CD4-positive, alpha-beta T cell treated with Interleukin-15 for 4 hours (primary cell): ENCODE results near the gene NHSL2.
"Not testable (repeated sequence)": the region's sequence is repeated elsewhere in the genome, so short reads cannot be mapped to it uniquely, and the experiment has no call there.

Source experiments
- DNase-seq: peaks from one replicate; pipeline ENCODE4 v3.0.0-alpha.2; 2020; ENCODE audit warnings: low spot score

Gene NHSL2

DNA sequence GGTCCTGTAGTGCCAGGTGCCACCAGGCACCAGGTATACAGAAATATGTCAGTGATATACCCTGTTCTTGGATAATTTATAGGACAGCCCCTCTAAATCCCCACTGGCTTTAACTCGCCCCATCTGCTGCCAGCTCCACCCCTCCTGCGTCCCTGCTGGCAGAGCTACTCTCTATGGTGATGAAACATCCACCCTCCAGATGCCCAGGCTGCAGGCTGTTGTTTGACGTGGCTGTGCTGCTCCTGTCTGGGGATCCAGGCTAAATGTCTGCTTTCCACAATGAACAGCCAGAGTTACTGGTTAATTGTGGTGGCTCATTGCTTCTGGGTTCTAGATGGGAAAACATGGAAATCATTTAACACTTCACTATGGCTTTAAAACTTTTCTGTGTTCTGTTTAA, 12.9 kb downstream of the NHSL2 start:
- DNase-seq: no peak

DNA sequence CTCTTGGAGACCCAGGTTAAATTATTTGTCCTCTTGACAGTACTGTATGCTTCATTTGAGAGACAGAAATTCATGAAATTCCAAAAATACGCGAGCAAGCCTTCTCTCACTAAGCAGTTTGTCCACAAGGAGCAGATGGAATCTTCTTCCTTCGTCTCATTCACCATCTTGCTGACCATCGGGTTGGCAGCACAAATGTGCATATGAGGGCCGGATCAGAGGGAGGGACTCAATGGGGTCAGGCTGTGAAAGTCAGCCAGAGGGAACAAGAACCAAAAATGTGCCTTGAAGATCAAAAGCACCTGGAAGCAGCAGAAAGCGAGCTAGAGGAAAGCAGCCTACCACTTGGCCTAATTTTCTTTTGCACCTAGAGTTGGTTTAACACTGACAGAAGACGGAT, 16.4 kb downstream of the NHSL2 start:
- no peak for DNase-seq

DNA sequence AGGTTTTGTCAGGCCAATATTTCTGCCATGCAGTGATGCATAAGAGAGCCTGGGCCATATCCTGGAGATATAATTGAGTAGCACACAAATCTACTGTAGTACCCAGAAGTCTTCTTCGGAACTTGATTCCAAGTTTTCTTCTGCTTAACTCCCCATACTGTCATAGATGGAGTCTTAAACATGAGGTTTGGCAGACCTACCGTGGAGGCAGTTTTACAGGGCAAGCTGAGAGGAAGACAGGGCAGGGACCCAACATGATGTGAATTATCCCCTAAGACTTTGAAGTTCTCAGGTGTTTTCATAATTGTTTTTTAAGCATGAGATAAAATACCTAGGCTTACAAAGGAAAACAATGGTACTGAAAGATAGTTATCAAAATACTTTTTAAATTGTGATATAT, 18.2 kb downstream of the NHSL2 start:
- no peak for DNase-seq

DNA sequence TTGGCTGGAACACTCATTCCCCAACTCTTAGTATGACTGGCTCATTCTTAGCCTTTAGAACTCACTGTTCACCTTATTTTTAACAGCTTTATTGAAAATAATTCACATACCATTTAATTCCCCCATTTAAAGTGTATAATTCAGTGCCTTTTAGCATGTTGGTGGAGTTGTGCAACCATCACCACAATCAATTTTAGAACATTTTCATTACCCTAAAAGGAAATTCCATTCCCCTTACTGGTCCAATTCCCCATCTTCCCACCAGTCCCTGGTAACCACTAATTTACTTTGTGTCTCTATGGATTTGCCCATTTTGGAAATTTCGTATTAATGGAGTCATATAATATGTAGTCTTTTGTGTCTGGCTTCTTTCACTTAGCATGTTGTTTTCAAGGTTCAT, 19.7 kb downstream of the NHSL2 start:
- DNase-seq: no peak

DNA sequence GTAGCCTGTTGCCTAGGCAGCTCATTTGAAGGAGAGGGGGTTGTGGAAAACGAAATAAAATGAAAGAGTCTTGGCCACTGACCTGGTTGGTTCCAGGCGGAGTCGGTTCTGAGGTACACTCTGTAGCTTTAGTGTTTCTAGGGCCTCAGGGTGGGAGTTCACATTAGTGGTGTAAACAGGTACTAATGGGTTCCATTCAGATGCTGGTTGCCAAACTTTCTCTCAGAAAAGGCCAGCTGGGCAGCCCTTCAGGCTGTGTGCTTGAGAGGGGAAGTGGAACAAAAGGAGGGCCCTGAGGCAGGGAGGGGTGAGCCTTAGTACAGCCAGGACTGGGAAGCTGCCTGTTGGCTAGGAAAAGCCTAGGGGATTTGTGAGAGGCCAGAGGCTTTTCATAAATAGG, 24.8 kb downstream of the NHSL2 start:
- DNase-seq: no peak

DNA sequence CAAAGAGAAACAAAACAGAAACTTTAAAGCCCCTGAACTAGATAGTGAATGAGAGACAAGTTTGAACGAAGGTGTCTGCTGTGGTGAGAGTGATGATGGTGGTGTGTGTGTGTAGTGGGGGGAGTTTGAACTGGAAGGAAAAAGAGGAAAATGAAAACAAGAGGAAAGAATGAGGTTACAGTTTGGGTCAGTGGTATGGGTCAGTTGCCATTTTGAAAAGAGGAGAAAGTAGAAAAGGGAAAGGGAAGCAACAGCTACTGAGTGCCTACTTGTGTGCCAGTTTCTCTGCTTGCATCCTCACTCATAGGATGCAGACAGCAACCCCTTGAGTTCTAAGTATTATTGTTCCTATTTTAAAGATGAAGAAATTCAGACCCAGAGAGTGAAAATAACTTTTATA, 26.0 kb downstream of the NHSL2 start:
- DNase-seq: no peak

DNA sequence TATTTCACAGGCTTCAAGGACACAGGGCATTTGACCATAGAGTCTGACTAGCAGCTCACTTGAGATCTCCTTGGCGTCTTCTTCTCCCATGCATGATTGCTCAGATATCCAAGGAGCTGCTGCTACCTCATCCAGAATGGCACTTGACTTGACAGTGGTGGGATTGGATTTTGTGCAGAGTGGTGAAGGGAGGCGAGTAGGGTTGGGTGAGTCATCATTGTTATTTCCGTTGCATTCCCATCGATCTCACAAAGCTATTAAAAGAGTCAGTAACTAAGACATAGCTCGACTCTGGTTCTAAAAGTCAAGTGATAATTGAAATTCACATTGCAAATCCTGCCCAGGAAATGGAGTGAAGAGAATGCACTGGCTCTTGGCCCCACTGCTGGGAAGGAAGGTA, 27.7 kb downstream of the NHSL2 start:
- no peak for DNase-seq

DNA sequence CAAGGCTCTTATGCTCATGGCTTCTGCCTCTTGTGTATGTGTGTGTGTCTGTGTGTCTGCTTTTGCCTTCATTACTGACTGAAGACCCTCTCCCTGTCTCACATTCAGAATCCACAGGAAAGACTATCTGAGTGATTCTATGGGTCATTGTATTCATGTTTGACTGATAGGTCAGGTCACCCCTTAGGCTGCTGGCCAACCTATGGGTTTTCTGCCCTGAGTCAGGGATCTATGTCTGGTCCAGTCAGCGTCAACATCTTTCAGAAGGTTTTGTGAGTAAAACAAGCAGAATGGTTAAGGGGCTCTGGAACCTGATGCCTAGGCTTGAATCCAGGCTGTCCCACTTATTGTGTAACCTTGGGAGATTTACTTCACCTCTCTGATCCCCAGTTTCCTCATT, 30.5 kb downstream of the NHSL2 start:
- no peak for DNase-seq

DNA sequence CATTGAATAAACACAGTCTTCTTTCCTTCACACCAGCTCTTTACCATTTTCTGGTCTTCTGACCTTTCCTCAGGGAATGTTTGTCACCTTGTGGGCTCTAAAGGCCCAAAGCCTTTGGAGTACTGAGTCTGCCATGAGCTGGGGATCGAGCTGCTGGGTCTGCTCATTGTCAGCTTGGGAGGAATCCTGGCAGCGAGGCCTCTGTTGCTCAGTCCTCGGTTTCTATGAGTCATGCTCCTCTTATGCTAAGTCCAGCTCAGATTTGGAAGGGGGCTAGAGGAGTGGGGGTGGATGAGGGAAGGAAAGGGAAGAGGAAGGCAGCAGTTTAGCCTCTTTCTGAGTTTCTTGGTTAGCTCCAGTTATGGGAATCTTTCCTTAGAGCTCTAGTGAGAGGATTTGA, 31.1 kb downstream of the NHSL2 start:
- DNase-seq: no peak

DNA sequence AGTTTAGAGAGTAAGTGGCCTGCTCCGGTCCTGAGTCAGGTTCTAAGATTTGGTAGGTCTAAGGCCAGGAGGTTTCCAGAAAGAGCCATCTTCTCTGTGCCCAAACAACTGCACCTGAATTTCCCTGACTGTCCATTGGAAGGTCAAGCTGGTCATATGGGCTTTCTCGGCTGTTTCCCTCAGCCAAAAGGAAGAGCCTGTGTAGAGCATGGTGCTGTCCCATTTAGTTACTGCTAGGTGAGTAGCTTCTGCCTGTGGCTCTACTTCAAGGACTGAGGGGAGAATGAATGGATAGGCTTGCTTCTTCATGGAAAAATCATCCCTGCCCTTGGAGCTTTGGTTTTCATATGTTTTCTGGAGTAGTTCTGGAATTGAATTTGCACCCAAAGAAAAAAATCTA, 33.7 kb downstream of the NHSL2 start:
- DNase-seq: no peak

DNA sequence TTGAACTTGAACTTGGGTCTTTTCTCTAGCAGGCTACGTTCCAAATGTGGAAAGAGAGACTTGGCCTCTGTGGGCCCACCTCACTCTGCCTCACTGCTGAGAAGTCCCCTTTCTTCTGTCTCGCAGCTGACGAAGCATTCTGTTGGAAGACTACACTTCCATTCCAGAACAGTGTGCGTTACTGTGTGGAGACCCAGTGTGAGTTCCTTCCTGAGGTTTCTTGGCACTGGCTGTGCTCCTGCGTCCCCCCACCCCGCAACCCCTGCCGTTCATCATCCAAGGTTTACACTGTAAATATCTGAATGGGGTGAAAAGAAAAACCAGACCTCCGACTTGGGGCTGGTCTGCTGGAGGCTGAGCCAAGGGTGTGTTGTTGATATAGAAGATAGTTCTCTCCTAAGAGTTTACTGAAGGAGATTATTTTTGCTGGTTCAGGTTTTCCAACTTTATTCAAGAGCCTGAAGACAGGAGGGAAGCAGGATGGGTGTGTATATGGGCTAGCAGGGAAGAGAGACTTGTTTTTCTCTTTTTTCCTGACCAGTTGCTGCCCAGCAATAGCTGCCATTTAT, 34.7 kb downstream of the NHSL2 start:
- no peak for DNase-seq

DNA sequence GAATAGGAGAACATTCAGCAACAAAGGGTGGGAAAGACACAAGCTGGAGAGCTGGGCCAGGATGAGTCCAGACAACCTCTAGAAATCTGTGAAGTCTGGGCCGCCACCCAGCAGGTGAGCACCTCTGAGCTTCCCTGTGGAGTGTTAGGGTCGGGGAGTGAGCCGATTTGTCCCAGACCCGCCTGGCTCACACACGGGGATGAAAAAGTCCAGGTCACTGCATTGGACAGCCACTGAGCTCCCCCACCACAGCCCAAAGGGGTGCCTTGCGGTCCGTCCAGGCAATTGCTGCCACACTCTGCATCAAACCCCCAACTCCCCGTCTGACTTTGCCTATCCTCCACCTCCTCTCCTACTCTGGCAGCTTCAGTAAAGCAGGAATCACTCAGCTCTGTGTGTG, 38.7 kb downstream of the NHSL2 start:
- no peak for DNase-seq

DNA sequence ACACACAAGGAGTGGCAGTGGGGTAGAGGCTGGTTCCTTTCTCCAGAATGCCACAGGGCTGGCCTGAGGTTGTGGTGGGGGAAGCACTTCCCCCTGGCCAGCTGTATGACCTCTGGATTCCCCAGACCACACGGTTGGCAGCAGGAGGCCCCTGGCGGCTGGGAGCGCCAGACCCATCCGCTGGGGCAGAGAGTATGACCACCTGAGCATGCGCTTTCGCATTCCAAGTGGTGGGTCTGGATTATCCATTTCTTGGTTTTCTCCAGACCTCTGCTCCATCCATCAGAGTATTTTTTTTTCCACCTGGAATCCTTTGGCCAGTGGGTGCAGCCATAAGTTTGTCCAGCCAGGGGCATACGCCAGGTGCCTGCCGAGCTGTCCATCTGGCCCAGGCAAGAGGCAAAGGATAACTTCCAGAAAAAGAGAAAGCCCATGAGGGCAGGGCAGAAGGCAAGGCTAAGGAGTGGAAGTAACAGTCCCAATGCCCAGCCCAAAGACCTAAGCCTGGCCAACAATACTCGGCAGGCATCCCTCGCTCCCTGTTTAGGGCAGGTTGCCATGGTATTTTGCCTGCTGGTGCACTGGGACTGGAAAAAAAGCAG, 39.3 kb downstream of the NHSL2 start:
- DNase-seq: no peak

DNA sequence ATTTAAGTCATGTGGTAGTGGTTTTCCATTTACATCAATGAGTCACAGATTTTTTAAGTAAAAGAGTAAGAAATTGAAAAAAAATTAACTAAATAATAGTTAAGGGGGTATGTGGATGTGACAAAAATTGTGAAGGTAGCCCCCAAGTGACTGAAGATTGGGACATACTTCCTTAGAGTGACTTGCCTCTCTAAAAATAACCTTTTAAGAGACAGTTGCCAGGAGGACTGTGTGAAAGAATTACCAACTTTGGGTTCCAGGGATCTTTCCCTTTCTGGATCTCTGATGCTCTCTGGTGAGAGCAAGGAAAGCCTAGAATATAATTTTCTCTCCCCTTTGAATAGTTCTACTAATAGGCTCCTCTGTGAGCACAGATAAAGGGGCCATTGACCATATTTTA, 42.7 kb downstream of the NHSL2 start:
- no peak for DNase-seq

DNA sequence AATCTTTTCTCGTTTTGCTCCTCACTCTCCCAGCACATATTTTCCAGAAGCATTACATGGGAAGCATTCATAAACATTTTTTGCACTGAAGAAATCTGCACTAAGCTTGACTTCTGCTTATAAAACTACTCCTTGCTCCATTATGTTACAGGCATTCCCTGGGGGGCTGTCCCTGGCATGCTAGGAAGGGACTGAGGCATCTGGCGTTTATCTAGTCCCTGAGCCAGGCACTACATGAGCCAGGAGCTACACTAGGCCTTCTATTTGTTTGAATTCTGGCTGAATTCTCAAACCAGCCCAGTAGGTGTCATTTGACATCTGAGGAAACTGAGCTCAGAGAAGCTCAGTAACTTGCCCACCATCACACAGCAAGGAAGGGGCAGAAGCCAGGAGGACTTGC, 43.3 kb downstream of the NHSL2 start:
- no peak for DNase-seq

DNA sequence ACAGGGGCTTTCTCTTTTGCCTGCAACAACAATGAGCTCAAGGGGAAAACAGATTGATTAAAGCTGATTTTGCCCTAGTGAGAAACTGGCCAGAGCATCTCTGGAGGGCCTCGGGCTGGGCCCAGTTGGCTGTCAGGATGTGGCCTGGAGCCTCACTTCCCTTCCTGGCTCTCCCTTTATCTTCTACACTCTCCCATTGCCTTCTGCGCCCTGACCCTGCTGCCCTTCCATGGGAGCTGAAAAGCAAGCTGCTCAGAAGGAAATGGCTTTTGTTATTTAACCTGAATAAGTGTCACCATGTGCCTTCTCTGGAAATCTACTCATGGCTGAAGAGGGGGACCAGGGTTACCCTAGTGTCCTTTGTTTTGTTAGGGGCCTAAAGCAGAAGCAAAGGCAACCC, 43.8 kb downstream of the NHSL2 start:
- no peak for DNase-seq

DNA sequence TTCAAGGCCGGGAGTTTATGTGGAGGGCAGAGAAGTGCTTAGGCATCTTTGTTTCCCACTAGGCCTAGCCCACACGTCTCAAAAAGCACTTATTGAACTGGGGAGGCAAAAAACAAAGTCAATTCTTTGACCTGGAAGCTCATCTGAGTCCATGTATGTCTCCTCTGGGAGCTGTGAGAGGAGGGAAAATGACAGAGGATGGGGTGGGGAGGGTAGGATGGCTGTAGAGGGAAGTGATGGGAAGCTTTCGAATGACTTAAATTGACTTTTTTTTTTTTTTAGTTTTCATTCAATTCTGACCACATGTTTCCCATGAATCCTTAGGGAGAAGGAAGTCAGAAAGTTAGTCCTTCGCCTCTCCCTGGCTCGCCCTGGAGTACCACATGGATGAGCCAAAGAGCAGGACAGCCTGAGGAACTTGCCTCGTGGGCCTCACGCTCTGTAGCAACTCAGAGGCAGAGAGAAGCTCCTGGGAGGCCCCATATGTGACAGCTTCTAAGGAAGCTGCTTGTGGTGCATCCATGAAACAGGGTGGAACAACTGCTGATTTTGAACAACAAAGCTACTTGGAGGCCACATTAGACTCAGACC, 45.0 kb downstream of the NHSL2 start:
- no peak for DNase-seq

DNA sequence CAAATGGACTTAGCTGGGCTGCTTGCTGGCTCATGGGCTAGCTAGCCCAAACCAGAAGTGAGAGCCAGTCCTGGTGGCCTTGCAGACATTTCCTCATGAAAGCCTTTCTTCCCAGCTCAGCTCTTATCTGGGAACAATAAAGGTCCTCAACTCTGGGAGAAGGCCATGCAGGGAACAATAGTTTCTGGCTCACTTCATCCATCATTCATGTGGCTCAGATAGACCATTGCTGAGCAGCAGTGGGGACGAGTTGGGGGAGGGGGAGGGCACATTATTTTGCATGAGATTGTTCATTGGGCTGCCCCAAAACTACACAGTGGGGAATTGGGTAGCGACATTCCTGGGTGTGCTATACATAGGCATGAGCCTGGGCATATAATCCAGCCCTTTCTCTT, 47.6 kb downstream of the NHSL2 start:
- no peak for DNase-seq

DNA sequence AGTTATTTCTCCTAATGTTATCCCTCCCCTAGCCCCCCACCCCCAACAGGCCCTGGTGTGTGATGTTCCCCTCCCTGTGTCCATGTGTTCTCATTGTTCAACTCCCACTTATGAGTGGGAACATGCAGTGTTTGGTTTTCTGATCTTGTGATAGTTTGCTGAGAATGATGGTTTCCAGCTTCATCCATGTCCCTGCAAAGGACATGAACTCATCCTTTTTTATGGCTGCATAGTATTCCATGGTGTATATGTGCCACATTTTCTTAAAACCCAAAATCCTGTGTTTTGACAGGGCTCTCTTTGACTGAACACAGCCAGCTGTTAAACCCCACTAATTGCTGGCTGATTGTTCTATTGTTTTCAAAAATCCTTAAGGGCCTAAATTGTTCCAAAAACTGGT, 53.5 kb downstream of the NHSL2 start:
- DNase-seq: not testable (repeated sequence)

DNA sequence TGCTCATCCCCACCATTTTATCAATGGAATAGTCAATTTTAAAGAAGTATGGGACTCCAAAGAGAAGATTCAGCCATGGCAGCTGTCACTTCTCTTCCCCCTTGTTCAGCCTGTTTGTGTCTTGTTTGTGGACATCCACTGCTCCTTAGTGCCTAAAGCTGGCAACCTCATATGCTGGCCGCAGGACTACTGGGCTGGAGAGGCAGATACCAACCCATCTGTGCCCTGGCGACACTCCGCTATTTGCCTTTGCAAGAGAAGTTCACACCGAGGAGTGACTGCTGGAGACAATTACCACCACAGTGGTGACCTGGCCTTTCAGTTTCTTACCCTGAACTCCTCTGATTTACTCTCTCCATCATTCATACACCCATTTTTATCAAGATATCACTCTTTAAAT, 64.3 kb downstream of the NHSL2 start:
- no peak for DNase-seq

DNA sequence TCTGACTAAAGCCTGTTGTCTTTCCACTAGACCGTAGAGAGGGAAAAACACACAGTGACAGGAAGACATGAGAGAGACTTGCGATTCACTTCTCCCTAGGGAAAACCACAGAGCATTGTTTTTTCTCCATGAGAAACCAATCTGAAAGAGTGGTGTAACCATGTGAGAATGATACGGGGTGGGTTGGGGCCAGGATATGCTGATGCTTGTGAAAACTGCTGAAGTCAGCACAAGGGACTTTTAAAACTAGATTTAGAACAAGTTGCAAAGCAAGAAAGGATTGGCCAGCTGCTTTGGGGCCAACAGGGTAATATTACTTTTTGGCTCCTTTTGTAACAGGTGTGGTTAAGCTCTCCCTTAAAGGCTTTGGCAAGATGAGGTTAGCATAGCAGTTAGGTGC, 66.1 kb downstream of the NHSL2 start:
- DNase-seq: no peak

DNA sequence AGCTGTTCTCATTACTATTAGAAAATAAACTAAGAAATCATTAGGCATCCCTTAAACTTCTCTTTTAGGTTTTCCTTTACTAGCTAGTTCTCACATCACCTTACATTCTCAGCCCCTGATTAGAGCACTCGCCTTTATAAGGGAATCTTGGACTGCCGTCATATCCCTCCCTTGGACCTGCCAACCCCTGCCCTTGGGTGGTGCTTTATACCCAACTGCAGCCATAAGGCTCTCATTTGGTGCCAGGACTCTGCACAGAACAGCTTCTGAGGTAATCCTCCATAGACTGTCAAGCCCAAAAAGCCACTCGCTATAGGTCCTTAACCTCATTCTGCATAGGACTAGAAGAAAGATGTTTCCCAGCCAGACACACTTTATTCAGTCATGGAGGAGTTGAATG, 67.5 kb downstream of the NHSL2 start:
- no peak for DNase-seq

DNA sequence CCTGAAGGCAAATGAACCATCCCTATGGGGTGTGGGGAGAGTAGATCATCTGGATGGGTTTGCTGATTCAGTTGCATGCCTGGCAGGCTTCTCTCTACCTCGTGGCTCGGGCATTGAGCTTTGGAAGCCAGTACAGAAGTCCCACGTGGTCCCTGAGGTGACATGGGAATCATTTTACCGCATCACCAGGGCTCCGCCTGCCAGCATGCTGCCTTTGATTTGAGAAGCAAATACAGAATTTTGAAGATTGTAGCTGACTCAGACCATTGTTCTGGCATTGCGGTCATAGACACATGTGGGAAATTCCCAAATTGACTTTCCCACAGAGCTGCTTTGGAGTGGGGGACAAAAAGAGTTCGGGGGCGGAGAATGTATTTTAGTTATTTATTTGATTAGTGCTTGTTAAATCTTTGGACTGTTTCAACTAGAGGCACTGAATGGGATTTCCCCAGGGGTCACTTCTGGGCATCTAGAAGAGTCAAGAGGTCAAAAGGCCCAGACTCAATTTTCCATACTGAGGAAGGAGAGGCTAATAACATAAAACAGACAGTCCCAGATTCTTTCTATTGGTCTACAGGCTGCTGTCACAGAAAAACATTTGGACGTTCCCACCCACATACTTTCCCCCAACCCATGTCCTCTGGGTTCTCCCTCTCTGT, 79.3 kb downstream of the NHSL2 start:
- DNase-seq: no peak

DNA sequence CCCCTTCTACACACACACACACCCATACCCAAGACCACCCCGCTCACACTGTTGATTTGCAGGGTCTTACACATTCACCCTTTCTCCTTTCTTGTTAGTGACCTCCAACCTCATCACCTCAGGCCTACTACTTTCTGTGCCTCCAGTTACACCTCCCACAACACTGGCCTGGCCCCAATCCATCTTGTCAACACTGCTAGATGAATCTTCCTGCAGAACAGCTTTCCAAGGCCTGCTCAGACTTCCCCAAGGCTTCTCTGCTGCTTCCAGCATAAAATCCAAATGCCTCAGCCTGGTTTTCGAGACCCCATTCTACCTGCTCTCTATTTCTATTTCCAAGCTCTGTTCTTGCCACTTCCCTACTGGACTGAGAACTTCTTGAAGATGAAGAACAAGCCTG, 79.9 kb downstream of the NHSL2 start:
- no peak for DNase-seq
